Esophagus squamous epithelium (tissue), 5 donors: Measurements from ENCODE around the gene CNGB1. TPM values are rescaled to one million over a fixed set of nuclear protein-coding genes. Genes with fewer than 3 reads are reported as not detected.

Source experiments
- DNase-seq: peaks from one replicate; lab custom pipeline; 2025; lab: John Stamatoyannopoulos, UW
- H3K27ac ChIP-seq, 4 donors: fragments of 200-600 bp; sonication (generic); one replicate each; pipeline ENCODE4 v1.5.1; 2016 to 2019; ENCODE audit warnings: mild to moderate bottlenecking in 1 of 4
- H3K27me3 ChIP-seq, 4 donors: fragments of 200-600 bp; sonication (generic); 1 replicate in 3 of 4; 2 replicates in 1 of 4; pipeline versions ENCODE4 v1.5.1 to v1.6.0; 2017 to 2021; ENCODE audit warnings: antibody characterized with exemption in 1 of 4
- H3K36me3 ChIP-seq, 3 donors: fragments of 200-600 bp; sonication (generic); one replicate each; pipeline ENCODE4 v1.5.1; 2016 to 2019
- H3K4me1 ChIP-seq, 3 donors: fragments of 200-600 bp; sonication (generic); one replicate each; pipeline ENCODE4 v1.5.1; 2017 to 2019
- H3K4me3 ChIP-seq, 4 donors: fragments of 200-600 bp; sonication (generic); 1 replicate in 3 of 4; 2 replicates in 1 of 4; pipeline ENCODE4 v1.5.1; 2016 to 2019; ENCODE audit warnings: mild to moderate bottlenecking in 2 of 4, moderate library complexity in 1 of 4
- H3K9me3 ChIP-seq, 3 donors: fragments of 200-600 bp; sonication (generic); one replicate each; pipeline ENCODE4 v1.5.1; 2016 to 2019
- POLR2A ChIP-seq, 4 donors: fragments of 450-650 bp; IDR thresholded peaks; one replicate each; pipeline ENCODE4 v1.6.1; 2017; ENCODE audit warnings: antibody characterized with exemption in 4 of 4, mild to moderate bottlenecking in 4 of 4, moderate library complexity in 3 of 4
- WGBS, 2 donors: methylation state at CpG; one replicate each; pipeline ENCODE4 v1.1.5; 2018; 5-methylcytosine and 5-hydroxymethylcytosine counted together
- intact Hi-C: fragments of 100-400 bp; cut with DNase I; formaldehyde crosslinking; loops from one replicate; pipeline ENCODE4 v1.15.0; 2022
- total RNA-seq, 4 donors: library from RNA; depleted of rRNA; stranded (reverse); fragments of >200 nt; gene quantifications; one replicate each; pipeline ENCODE4 v1.1.0, GENCODE V29; 2016
- TF ChIP-seq, protein P1 (sequence below), 6 experiments: fragments of 450-650 bp in 4 of 6; fragments of 200-600 bp in 2 of 6; sonication (generic) in 2 of 6; IDR thresholded peaks; one replicate each; pipeline ENCODE4 v1.5.1; 2016 to 2019; ENCODE audit warnings: antibody characterized with exemption in 6 of 6, mild to moderate bottlenecking in 4 of 6, moderate library complexity in 4 of 6
- donor health status: DM: yes; HTN: yes; CAD: no.

The CNGB1 gene
- total RNA-seq, 4 donors from 2014 or later: 0.04 TPM; not detected in 3

DNA sequence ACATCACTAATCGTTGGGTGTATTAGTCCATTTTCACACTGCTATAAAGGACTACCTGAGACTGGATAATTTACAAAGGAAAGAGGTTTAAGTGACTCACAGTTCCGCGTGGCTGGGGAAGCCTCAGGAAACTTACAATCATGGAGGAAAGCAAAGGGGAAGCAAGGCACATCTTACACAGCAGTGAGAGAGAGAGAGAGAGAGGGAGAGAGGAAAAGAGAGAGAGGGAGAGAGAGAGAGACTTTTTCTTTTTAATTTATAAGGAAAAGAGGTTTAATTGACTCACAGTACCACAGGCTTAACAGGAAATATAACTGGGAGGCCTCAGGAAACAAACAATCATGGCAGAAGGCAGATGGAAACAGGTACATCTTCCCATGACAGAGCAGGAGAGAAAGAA, 41.7 kb downstream of the CNGB1 start:
- Histone ChIP-seq H3K36me3 (no peaks in the 10 kb centered on the region), H3K9me3 (no peaks in the 10 kb centered on the region), H3K4me3 (no peak overlapping the region), H3K27ac (no peak overlapping the region), H3K27me3 (peaks cover 0 to 3% (median 0%) of the 10 kb centered on the region in 4 donors), H3K4me1 (no peaks in the 10 kb centered on the region)
- DNase-seq: no peak
- TF ChIP-seq POLR2A (IDR thresholded peaks at IDR 0.05): no peak
- TF ChIP-seq, protein P1, sequence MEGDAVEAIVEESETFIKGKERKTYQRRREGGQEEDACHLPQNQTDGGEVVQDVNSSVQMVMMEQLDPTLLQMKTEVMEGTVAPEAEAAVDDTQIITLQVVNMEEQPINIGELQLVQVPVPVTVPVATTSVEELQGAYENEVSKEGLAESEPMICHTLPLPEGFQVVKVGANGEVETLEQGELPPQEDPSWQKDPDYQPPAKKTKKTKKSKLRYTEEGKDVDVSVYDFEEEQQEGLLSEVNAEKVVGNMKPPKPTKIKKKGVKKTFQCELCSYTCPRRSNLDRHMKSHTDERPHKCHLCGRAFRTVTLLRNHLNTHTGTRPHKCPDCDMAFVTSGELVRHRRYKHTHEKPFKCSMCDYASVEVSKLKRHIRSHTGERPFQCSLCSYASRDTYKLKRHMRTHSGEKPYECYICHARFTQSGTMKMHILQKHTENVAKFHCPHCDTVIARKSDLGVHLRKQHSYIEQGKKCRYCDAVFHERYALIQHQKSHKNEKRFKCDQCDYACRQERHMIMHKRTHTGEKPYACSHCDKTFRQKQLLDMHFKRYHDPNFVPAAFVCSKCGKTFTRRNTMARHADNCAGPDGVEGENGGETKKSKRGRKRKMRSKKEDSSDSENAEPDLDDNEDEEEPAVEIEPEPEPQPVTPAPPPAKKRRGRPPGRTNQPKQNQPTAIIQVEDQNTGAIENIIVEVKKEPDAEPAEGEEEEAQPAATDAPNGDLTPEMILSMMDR (IDR thresholded peaks at IDR 0.05): no peak
- intact Hi-C loops: no loop called here
- WGBS, 2 donors: 74 to 87% methylated on average over 3 of the region's 3 CpGs

- intact Hi-C loops: no loop called here
- 100% methylated on average over 1 of the region's 2 CpGs for WGBS, 2 donors
- Histone ChIP-seq H3K27me3 (peaks cover 0 to 3% (median 0%) of the 10 kb centered on the region in 4 donors), H3K27ac (no peak overlapping the region), H3K36me3 (no peaks in the 10 kb centered on the region), H3K9me3 (no peaks in the 10 kb centered on the region), H3K4me1 (no peaks in the 10 kb centered on the region), H3K4me3 (no peak overlapping the region)
- no peak for DNase-seq
- no peak for TF ChIP-seq POLR2A (IDR thresholded peaks at IDR 0.05)
- TF ChIP-seq, protein P1 (IDR thresholded peaks at IDR 0.05): no peak
Observed at GRCh38 chr16:57926041-57926440, 44.9 kb downstream of the CNGB1 start.

DNA sequence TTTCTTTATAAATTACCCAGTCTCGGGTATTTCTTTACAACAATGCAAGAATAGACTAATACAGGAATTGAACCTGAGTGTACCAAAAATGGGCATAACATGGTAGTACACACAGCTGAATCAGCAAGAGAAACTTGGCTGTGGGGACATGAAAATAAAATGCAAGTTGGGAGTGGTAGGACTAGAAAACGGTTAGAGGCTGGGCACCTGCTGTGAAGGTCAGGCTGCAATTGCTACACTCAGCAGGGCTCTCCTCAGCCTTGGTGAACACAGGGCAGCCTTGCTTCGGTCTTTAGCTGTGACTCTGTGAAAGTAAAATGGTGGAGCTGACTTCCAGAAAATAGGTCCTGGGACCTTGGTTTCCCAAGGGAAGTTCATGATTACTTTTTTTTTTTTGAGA, 45.6 kb downstream of the CNGB1 start:
- intact Hi-C loops: no loop called here
- no peaks in the 10 kb centered on the region for H3K4me1 ChIP-seq

GRCh38 chr16:57924514-57924913, 46.4 kb downstream of the CNGB1 start:
- TF ChIP-seq POLR2A (IDR thresholded peaks at IDR 0.05): no peak
- TF ChIP-seq, protein P1 (IDR thresholded peaks at IDR 0.05): no peak
- DNase-seq: no peak
- intact Hi-C loops: no loop called here
- no peak overlapping the region for H3K4me3 ChIP-seq
- H3K27ac ChIP-seq: no peak overlapping the region
- no peaks in the 10 kb centered on the region for H3K9me3 ChIP-seq
- no peaks in the 10 kb centered on the region for H3K36me3 ChIP-seq
- peaks cover 0 to 3% (median 0%) of the 10 kb centered on the region in 4 donors for H3K27me3 ChIP-seq
- no peaks in the 10 kb centered on the region for H3K4me1 ChIP-seq
- 73 to 88% methylated on average over 6 of the region's 6 CpGs for WGBS, 2 donors

More for the DNA sequence above, 45.6 kb downstream of the CNGB1 start:
- H3K4me3 ChIP-seq: no peak overlapping the region
- peaks cover 0 to 3% (median 0%) of the 10 kb centered on the region in 4 donors for H3K27me3 ChIP-seq
- no peak overlapping the region for H3K27ac ChIP-seq
- H3K9me3 ChIP-seq: no peaks in the 10 kb centered on the region
- no peak for DNase-seq
- WGBS, 2 donors: 41 to 55% methylated on average over 2 of the region's 3 CpGs
- H3K36me3 ChIP-seq: no peaks in the 10 kb centered on the region
- no peak for TF ChIP-seq POLR2A (IDR thresholded peaks at IDR 0.05)
- TF ChIP-seq, protein P1 (IDR thresholded peaks at IDR 0.05): no peak

DNA sequence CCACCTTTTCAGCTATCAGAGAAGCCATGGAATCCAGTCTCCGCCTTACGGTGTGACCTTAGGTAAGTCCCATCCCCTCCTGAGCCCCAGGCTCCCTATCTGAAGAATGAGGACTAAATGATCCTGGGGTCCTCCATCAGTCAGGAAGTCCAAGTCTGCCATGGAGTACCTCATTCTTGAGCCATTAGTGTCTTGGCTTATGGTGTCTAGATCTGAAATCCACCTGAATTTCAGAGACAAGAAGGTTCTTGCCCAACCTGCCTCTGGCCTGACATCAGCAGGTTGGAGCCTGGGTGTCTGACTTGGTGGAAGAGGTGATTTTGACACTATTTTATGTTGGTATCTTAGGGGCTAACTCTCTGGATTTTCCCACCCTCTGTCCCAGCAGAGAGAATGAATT, 47.1 kb downstream of the CNGB1 start:
- Histone ChIP-seq H3K4me3 (no peak overlapping the region), H3K4me1 (no peaks in the 10 kb centered on the region), H3K36me3 (no peaks in the 10 kb centered on the region), H3K27me3 (peaks cover 0 to 3% (median 0%) of the 10 kb centered on the region in 4 donors), H3K9me3 (no peaks in the 10 kb centered on the region), H3K27ac (no peak overlapping the region)
- TF ChIP-seq, protein P1 (IDR thresholded peaks at IDR 0.05): no peak
- TF ChIP-seq POLR2A (IDR thresholded peaks at IDR 0.05): no peak
- intact Hi-C loops: no loop called here
- WGBS, 2 donors: 100% methylated on average over 2 of the region's 2 CpGs
- no peak for DNase-seq
